ENCODE data around the gene GYG1. TPM values are rescaled to one million over a fixed set of nuclear protein-coding genes. Genes with fewer than 3 reads are reported as not detected.
"Not testable (repeated sequence)": the region's sequence is repeated elsewhere in the genome, so short reads cannot be mapped to it uniquely, and the experiment has no call there.

Gene GYG1
- total and polyA plus RNA-seq, 2 donors from 2014 or later, result 31.3 to 37.9 TPM

DNA sequence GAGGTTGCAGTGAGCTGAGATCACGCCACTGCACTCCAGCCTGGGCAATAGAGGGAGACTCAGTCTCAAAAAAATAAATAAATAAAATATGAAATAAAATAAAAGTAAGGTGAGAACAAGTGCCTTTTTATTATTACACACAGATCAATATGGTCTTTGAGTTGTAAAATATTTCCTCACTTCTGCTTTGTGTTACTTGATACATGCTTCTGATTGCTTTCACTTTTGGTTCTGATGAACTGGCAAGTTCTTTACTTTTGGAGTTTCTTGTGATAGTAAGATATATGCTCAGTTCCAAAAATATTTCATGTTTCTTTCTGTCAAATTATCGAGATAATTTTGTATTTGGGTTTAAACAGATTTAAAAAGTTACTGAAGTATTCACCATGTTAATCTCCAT, 16.6 kb upstream of the GYG1 start:
- FAIRE-seq, result no peak
- TF ChIP-seq, protein P1, sequence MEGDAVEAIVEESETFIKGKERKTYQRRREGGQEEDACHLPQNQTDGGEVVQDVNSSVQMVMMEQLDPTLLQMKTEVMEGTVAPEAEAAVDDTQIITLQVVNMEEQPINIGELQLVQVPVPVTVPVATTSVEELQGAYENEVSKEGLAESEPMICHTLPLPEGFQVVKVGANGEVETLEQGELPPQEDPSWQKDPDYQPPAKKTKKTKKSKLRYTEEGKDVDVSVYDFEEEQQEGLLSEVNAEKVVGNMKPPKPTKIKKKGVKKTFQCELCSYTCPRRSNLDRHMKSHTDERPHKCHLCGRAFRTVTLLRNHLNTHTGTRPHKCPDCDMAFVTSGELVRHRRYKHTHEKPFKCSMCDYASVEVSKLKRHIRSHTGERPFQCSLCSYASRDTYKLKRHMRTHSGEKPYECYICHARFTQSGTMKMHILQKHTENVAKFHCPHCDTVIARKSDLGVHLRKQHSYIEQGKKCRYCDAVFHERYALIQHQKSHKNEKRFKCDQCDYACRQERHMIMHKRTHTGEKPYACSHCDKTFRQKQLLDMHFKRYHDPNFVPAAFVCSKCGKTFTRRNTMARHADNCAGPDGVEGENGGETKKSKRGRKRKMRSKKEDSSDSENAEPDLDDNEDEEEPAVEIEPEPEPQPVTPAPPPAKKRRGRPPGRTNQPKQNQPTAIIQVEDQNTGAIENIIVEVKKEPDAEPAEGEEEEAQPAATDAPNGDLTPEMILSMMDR (IDR thresholded peaks at IDR 0.05; ENCODE audit: borderline replicate concordance, extremely low read depth, insufficient read depth), result no peak
- Histone ChIP-seq H3K36me3 (ENCODE audit: control insufficient read depth in 2 of 3, insufficient read depth in 3 of 3, low read length in 3 of 3) (no peaks in the 10 kb centered on the region), H3K9me3 (ENCODE audit: control insufficient read depth in 2 of 3, insufficient read depth in 1 of 3, low read length in 3 of 3) (no peaks in the 10 kb centered on the region), H3K9ac (ENCODE audit: low read length in 3 of 3) (no peak overlapping the region), H3K27ac (ENCODE audit: low read depth in 2 of 2, low read length in 2 of 2) (no peak overlapping the region), H3K27me3 (ENCODE audit: control insufficient read depth, insufficient read depth, low read length) (no peaks in the 10 kb centered on the region), H3K4me1 (ENCODE audit: control insufficient read depth in 2 of 3, insufficient read depth in 2 of 3, low read depth in 1 of 3, low read length in 3 of 3) (no peaks in the 10 kb centered on the region), H3K4me3 (ENCODE audit: low read length in 3 of 3) (no peak overlapping the region)
- no peak for DNase-seq
- intact Hi-C loops (cut with DNase I), result no loop called here

DNA sequence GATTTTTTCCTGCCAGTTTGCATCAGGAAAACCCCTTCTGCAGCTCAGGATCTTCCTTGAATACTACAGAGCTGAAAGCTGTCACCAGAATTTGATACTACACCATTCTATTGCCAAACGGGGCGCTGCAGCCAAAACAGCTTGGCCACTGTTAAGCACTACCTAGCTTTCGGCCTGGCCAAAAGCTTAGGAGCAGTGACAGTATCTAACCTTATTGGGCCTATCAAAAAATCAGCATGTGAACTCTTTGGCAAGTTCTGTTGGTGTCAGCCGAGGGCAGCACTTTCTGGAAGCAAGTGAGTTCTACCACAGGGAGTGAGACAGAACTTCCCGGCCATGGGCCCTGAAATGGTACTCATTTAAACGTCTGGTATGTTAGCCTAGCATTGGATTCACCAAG, 16.1 kb upstream of the GYG1 start:
- H3K9ac ChIP-seq (ENCODE audit: low read length in 3 of 3), result no peak overlapping the region
- intact Hi-C loops (cut with DNase I), result no loop called here

DNA sequence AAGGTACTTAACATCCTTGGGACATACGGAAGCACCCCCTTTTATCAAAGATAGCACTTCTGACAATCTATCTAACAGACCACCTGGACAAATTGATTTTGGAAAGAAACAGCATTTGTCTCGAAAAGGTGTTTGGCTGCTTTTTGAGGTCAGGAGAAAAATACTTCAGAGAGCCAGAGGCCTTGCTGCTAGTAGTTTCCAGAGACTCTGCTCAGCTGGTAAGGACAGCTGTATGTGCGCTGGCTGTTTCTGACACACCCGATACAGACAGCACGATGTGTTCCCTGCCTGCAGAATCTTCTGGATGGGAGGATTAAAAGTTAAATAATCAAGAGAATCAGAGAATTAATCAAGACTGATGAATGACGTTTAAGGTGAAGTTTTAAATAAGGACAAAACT, 15.6 kb upstream of the GYG1 start:
- no peak overlapping the region for H3K27ac ChIP-seq (ENCODE audit: low read depth in 2 of 2, low read length in 2 of 2)
- H3K4me1 ChIP-seq (ENCODE audit: control insufficient read depth in 2 of 3, insufficient read depth in 2 of 3, low read depth in 1 of 3, low read length in 3 of 3), result no peaks in the 10 kb centered on the region
- H3K4me3 ChIP-seq (ENCODE audit: low read length in 3 of 3), result no peak overlapping the region
- no peak overlapping the region for H3K9ac ChIP-seq (ENCODE audit: low read length in 3 of 3)
- TF ChIP-seq, protein P1 (IDR thresholded peaks at IDR 0.05; ENCODE audit: borderline replicate concordance, extremely low read depth, insufficient read depth), result no peak
- FAIRE-seq, result no peak
- no peaks in the 10 kb centered on the region for H3K9me3 ChIP-seq (ENCODE audit: control insufficient read depth in 2 of 3, insufficient read depth in 1 of 3, low read length in 3 of 3)
- DNase-seq, result no peak
- no peaks in the 10 kb centered on the region for H3K27me3 ChIP-seq (ENCODE audit: control insufficient read depth, insufficient read depth, low read length)
- no peaks in the 10 kb centered on the region for H3K36me3 ChIP-seq (ENCODE audit: control insufficient read depth in 2 of 3, insufficient read depth in 3 of 3, low read length in 3 of 3)
- intact Hi-C loops (cut with DNase I), result no loop called here

More for the DNA sequence above, 16.1 kb upstream of the GYG1 start:
- no peaks in the 10 kb centered on the region for H3K36me3 ChIP-seq (ENCODE audit: control insufficient read depth in 2 of 3, insufficient read depth in 3 of 3, low read length in 3 of 3)
- no peak overlapping the region for H3K4me3 ChIP-seq (ENCODE audit: low read length in 3 of 3)
- DNase-seq, result no peak
- no peaks in the 10 kb centered on the region for H3K27me3 ChIP-seq (ENCODE audit: control insufficient read depth, insufficient read depth, low read length)
- H3K9me3 ChIP-seq (ENCODE audit: control insufficient read depth in 2 of 3, insufficient read depth in 1 of 3, low read length in 3 of 3), result no peaks in the 10 kb centered on the region
- TF ChIP-seq, protein P1 (IDR thresholded peaks at IDR 0.05; ENCODE audit: borderline replicate concordance, extremely low read depth, insufficient read depth), result no peak
- H3K27ac ChIP-seq (ENCODE audit: low read depth in 2 of 2, low read length in 2 of 2), result no peak overlapping the region
- FAIRE-seq, result no peak
- H3K4me1 ChIP-seq (ENCODE audit: control insufficient read depth in 2 of 3, insufficient read depth in 2 of 3, low read depth in 1 of 3, low read length in 3 of 3), result no peaks in the 10 kb centered on the region

DNA sequence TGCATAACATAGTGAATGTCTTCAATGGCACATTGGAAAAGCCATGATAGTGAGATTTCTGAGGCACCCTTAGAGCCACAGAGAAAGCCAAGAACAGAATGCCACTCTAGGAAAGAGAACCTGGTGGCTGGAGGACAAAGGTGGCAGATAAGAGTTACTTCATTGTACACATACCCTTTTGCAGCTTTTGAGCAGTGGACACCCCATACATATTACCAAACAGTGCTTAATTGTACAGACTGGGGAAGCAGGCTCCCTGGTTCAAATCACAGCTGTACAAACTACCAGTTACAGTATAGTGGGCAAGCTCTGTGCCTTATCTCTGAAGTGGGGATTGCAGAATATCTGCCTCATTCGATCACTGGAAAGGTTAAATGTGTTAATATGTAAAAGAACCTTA, 10.1 kb upstream of the GYG1 start:
- H3K4me1 ChIP-seq (ENCODE audit: control insufficient read depth in 2 of 3, insufficient read depth in 2 of 3, low read depth in 1 of 3, low read length in 3 of 3), result no peaks in the 10 kb centered on the region
- intact Hi-C loops (cut with DNase I), result no loop called here
- TF ChIP-seq, protein P1 (IDR thresholded peaks at IDR 0.05; ENCODE audit: borderline replicate concordance, extremely low read depth, insufficient read depth), result no peak
- H3K27ac ChIP-seq (ENCODE audit: low read depth in 2 of 2, low read length in 2 of 2), result no peak overlapping the region
- H3K27me3 ChIP-seq (ENCODE audit: control insufficient read depth, insufficient read depth, low read length), result no peaks in the 10 kb centered on the region
- no peaks in the 10 kb centered on the region for H3K36me3 ChIP-seq (ENCODE audit: control insufficient read depth in 2 of 3, insufficient read depth in 3 of 3, low read length in 3 of 3)
- no peak overlapping the region for H3K9ac ChIP-seq (ENCODE audit: low read length in 3 of 3)
- FAIRE-seq (no peak), DNase-seq (no peak)
- H3K4me3 ChIP-seq (ENCODE audit: low read length in 3 of 3), result no peak overlapping the region
- no peaks in the 10 kb centered on the region for H3K9me3 ChIP-seq (ENCODE audit: control insufficient read depth in 2 of 3, insufficient read depth in 1 of 3, low read length in 3 of 3)

DNA sequence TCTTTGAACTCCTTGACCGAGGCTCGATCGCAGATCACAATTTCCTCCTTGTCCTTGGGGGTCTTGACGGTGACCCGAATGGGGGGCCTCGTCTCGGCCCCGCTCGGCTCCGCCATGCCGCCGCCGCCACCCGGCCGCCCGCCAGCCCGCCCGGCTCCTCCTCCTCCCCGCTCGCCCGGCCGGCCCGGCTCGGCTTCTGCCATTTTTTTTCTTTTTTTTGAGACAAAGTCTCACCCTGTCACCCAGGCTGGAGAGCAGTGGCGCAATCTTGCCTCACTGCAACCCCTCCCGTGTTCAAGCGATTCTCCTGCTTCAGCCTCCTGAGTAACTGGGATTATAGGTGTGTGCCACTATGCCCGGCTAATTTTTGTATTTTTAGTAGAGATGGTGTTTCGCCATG, 3.8 kb upstream of the GYG1 start:
- H3K36me3 ChIP-seq (ENCODE audit: control insufficient read depth in 2 of 3, insufficient read depth in 3 of 3, low read length in 3 of 3); H3K27ac ChIP-seq (ENCODE audit: low read depth in 2 of 2, low read length in 2 of 2); H3K9me3 ChIP-seq (ENCODE audit: control insufficient read depth in 2 of 3, insufficient read depth in 1 of 3, low read length in 3 of 3); H3K9ac ChIP-seq (ENCODE audit: low read length in 3 of 3); H3K4me3 ChIP-seq (ENCODE audit: low read length in 3 of 3); DNase-seq; H3K27me3 ChIP-seq (ENCODE audit: control insufficient read depth, insufficient read depth, low read length); intact Hi-C loops (cut with DNase I); H3K4me1 ChIP-seq (ENCODE audit: control insufficient read depth in 2 of 3, insufficient read depth in 2 of 3, low read depth in 1 of 3, low read length in 3 of 3); FAIRE-seq: not testable (repeated sequence)
